Right lung (tissue), 5 donors: Measurements from ENCODE around the gene LRRC49. TPM values are rescaled to one million over a fixed set of nuclear protein-coding genes. Genes with fewer than 3 reads are reported as not detected.

ENCODE experiments used
- DNase-seq, 2 donors: peaks; one replicate each; pipeline ENCODE4 v3.0.0-alpha.2; 2013
- polyA plus RNA-seq, 5 donors: library from polyadenylated mRNA; unstranded; fragments of 120-200 nt; gene quantifications; one replicate each; pipeline versions ENCODE4 v1.2.1 to v1.2.3, GENCODE V29; 2013; ENCODE audit warnings: inconsistent platforms in 1 of 5, low replicate concordance in 1 of 5; ENCODE audit not compliant: insufficient read length in 5 of 5, insufficient read depth in 1 of 5

The LRRC49 gene
- polyA plus RNA-seq, 5 donors = 13.3 to 24.3 (median 20.6) TPM

- DNase-seq = no peak
Observed at GRCh38 chr15:71051539-71051938, 158.9 kb downstream of the LRRC49 start.

DNA sequence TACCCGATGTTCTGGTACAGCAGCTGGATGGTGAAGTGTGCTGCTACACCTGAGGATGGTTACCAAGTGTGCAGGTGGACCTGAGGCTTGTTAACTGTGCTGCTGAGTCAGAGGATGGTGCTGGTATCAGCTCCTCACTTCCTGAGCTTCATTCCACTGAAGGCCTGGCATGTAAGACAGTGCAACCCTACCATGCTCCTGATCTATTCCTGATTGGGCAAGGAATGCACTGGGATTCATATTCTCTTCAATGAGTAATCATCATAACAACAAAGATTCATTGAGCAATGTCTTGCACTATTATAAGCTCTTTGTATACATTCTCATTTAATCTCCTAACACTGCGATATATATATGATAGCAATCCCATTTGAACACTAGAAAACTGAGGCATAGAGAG, 159.7 kb downstream of the LRRC49 start:
- DNase-seq = no peak

GRCh38 chr15:71054286-71054952, 161.8 kb downstream of the LRRC49 start:
- DNase-seq = no peak

- no peak for DNase-seq
Observed at GRCh38 chr15:71055461-71055860, 162.8 kb downstream of the LRRC49 start.

- DNase-seq = no peak
Observed at GRCh38 chr15:71056111-71056510, 163.5 kb downstream of the LRRC49 start.

GRCh38 chr15:71057143-71057542, 164.5 kb downstream of the LRRC49 start:
- no peak for DNase-seq

- DNase-seq = no peak
Observed at GRCh38 chr15:71057581-71057980, 165.0 kb downstream of the LRRC49 start.

- no peak for DNase-seq
Observed at GRCh38 chr15:71060983-71061382, 168.4 kb downstream of the LRRC49 start.

DNA sequence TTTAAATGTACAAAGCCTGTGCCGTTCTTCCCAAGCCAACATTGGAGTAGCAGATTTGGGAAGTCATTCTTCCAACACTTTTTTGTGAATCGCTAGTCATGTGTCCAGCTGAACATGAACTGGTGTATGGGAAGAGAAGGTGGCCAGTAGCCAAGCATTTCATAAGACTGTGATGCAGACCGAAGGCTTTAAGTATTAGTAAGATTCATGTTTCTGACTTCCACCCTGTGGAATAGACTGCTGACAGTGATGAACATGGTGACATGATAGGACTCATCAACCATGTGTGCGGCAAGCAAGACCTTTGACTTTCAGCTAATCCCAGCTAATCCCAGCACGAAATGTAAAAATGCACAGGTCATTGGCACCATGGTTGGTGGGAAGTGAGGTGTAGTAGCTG, 174.4 kb downstream of the LRRC49 start:
- peak; percentile 50 to 55 for DNase-seq

DNA sequence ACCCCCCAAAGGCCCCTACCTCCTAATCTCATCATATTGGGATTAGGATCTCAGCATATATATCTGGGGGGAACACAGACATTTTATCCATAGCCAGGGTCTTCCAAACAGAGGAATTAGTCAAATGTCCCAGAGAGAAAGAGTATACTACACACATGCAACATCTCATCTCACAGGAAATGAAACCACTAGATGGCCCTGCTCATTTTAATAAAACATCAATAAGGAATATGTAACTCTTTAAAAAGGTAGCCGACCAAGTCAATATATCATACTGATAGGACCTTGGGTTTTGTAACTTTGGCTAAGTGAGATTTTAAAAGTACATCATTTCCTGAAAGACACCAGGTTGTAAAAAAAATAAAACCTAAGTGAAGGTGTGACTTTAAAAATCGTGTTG, 177.1 kb downstream of the LRRC49 start:
- no peak for DNase-seq

- no peak for DNase-seq
Observed at GRCh38 chr15:71071529-71071928, 178.9 kb downstream of the LRRC49 start.

- no peak for DNase-seq
Observed at GRCh38 chr15:71072423-71072822, 179.8 kb downstream of the LRRC49 start.

DNA sequence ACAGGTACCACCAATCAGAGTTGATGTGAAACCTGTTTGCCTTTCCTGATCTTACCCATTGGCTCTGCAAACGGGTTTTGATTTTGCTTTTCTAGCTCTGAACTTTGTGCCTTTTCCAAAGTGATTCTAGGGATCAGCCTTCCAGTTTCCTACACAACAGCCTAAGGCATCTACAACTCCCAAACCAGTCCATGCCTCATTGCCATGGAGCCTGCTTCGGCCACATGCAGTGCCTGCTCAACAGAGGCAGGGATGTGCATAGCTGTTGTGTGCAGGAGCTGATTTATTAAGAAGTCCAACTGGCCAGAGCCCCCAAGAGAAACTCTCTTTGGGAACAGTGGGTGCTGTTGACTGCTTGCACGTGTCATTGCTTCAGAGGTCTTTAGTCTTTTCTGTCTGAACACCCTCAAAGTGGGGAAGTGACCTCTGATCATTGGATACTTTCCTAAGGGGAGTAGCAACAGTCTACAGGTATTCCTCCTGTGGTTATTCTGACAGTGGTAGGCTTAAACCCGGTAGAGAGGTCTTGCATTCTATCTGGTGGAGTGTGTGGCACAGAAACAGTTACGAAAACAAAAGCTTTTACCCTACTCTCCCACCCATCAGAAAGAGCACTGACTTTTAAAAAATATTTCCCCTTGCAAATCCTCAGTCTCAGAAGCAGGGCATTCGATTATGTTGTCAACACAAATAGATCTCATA, 186.0 kb downstream of the LRRC49 start:
- DNase-seq = no peak

- DNase-seq = no peak
Observed at GRCh38 chr15:71079208-71080044, 186.8 kb downstream of the LRRC49 start.

DNA sequence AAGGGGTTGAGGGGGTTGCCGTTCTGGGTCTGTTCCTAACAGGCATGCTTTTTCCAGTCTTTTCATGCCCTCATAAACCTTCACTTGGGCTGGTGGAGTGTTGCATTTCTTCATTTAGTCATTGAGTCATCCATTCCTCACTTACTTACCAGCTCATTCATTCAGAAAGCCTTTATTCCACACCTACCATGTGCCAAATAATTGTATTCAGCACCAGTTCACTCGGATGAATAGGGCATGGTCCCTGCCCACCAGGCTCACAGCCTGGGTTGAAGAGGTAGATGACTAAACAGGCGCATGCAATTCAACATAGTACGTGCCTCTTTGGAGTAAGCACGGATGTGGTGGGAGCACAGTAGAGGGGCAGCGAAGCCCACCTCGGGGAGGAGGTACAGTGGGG, 187.5 kb downstream of the LRRC49 start:
- DNase-seq = no peak

DNA sequence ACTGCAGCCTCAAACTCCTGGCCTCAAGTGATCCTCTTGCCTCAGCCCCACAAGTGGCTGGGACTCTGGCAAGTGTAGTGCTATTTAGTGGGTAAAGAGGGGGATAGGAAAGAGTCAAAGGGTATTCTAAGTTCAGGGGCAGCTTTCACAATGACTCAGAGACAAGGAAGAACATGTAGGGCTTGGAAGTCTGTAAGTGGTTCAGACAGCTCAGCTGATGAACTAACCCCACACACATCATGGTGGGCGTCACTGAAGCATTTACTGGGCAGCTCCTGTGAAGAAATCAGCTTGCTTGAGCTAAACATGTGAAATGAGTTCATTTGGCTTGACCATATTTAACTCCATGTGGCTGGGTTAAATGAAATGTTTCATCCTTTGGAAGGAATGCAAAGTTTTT, 188.1 kb downstream of the LRRC49 start:
- DNase-seq = no peak

GRCh38 chr15:71082803-71083202, 190.2 kb downstream of the LRRC49 start:
- no peak for DNase-seq

DNA sequence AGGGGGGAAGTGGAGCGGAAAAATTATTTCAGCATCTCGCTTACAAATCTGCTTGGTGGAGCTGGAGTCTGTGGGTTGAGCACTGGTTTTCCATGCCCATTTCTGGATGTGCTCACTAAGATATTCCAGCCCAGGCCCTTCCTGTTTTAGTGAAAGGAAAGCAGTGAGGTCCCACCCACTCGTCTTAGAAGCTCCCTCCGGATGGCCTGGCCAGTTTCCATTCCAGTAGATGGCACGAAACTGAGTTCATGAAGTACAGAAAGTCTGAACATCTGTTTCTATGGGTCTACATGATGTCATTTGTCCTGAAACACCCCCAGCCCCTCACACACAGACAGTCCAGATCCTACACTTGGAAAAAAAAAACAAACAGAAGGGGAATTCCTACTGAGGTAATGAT, 190.7 kb downstream of the LRRC49 start:
- DNase-seq = no peak

- DNase-seq = no peak
Observed at GRCh38 chr15:71084264-71084663, 191.6 kb downstream of the LRRC49 start.

- DNase-seq = no peak
Observed at GRCh38 chr15:71085809-71086208, 193.2 kb downstream of the LRRC49 start.

- no peak for DNase-seq
Observed at GRCh38 chr15:71088155-71088554, 195.5 kb downstream of the LRRC49 start.

DNA sequence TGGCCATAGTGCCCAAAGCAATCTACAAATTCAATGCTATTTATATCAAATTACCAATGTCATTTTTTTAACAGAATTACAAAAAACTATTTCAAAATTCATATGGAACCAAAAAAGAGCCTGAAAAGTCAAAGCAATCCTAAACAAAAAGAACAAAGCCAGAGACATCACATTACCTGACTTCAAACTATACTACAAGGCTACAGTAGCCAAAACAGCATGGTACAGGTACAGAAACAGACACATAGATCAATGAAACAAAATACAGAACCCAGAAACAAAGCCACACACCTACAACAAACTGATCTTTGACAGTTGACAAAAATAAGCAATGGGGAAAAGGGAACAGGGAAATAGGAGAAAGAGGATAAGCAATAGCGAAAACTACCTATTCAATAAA, 196.1 kb downstream of the LRRC49 start:
- DNase-seq = no peak

GRCh38 chr15:71089801-71090200, 197.2 kb downstream of the LRRC49 start:
- DNase-seq = no peak
